HG03575 (cell line): ENCODE data around the gene ANKS1B.

ENCODE experiments used
- ATAC-seq: cut with Tn5 transposase; IDR thresholded peaks from one replicate; pipeline ENCODE4 v1.9.1; 2021; ENCODE audit not compliant: unreplicated experiment, insufficient number of reproducible peaks, low FRiP score; ENCODE audit errors: extremely low read depth

ANKS1B gene

DNA sequence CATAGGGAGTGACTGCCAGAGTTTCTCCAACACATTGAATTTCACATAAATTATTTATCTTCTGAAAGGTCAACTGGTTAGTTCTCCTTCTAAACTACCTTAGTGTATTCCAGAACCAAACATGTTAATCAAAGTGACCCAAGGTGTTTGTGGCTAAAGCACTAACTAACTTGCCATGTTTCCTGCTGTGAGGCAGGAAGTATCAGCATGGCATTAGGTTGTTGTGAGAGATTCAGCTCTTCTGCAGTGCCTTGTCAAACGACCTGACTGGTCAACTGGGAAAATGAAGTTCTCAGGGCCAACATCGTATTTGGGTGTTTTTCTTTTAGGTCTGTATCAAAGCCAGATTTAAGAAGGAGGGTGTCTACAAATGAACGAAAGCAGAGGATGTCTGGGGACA lies 891.6 kb downstream of the ANKS1B start:
- no peak for ATAC-seq

DNA sequence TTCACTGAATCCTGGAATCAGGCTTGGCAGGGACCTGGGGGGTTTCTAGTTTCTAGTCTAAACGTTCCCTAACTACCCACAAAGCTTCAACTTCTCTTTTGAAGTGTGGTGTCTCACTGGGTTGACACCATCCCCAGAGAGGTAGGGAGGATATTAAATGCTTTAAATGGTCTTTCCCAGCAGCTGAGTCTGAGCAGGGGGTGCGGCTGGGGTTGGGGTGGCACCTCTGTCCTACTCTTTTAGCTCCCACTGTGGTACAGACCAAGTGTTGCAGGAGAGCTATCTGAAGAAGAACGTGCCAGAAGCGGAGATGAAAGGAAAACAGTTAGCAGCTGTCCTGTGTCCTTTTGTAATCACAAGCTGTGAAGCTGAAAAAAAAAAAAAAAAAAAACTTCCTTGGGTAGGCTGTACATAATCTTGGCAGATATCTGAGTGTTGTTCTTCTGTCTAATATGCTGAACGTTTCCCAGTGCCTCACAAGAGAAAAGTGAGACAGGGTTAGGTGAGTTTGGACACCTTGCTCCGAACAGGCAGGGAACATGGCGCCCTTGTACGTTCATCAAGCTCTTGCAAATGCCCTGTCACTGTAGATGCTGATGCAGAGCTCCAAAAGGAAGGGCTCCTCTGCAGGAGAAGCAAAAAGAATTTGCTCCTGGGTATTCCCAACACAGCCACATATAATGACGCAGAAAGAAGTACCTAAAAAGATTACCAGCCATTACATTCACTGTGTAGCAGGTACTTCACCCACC lies 892.5 kb downstream of the ANKS1B start:
- ATAC-seq: no peak

DNA sequence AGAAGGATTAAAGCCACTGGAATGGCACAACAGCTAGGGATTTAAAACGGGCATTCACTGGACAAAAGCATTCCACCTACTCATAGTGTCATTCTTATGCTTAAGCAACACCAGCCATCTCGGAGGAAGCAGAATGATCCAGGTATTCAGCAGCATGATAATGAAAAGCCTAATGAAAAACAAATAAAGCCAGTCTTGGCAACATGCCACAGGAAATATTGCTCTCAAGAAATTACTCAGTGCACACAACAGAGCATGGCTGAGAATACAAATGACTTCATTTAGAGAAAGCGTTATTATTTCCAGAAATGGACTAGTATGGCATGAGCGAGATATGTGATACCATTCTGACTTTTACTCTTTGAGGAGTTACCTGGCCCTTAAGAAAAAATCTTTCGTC lies 897.5 kb downstream of the ANKS1B start:
- no peak for ATAC-seq

DNA sequence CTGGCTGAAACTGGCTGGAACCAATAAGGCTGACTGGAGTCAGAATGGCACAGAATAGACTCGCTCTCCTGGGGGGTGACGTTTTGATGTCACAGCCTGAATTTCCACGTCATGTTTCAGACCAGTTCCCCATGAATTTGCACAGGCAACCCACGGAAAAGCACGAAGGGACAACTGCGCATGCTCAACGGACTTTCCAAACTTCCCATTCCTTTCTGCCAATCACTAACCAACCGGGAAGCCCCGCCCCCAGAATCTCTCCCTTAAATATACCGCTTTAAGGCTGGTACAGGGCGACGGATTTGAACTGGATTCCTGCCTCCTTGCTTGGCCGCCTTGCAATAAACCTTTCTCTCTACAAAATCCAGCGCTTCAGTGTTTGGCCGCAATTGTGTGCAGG lies 904.9 kb downstream of the ANKS1B start:
- no peak for ATAC-seq

DNA sequence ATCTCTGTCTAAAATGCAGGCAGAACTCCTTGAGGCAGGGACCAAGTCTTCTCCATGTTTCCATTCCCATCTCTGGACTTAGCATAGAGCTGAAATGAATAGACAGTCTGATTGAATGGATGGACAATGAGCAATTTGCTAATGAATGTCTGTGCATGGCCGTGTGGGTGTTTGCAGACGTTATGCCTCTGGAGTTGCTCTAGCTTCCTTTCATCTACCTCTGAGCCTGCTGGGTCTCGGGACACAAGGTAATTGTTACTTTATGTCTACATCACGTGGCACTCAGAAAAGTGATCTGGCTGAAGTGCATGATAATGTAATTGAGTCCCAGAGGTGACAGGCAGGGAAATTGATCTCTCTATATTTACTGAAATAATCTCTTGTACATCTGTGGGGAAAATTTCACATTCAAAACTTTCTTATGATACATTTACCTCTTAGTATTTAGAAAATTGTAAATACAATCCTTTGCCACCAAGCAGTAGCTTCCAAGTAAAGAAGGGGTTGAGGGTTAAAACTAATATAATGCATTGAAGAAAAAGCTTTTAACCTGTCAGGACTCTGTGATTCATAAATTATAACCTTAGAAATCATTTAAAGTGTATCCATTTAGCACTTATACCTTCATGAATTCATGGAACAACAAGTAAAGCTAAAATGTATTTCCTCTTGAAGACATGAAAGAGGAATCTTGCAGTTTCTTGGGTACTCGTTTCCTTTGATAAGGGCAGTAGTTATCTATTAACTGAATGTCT lies 915.6 kb downstream of the ANKS1B start:
- ATAC-seq: no peak

DNA sequence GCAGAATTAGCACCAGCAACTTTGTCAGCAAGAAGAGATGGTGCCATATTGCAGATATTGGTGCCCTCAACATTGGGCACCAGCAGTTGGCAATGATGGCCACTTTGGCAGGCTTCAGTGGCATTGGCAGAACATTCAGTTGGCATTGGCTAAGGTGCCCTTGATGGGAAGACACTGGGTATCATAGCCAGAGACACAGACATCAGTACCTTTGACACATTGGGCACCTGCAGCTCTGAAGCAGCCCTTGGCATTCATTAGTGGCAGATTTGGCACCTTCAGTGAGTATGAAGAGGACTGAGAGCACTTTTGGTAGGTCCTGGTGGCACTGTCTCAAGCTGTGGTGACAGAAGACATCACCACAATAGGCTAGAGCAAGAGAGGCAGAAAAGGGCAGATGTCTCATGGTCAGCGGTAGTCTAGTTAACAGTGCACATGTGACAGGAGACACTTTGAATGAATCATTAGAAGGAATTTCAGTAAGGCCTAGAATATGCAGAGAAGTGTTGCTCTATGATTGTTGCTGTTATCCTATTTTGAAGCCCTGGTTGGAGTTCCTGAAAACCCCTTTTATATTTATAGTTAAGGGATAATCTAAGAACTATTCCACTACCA lies 917.5 kb downstream of the ANKS1B start:
- no peak for ATAC-seq

DNA sequence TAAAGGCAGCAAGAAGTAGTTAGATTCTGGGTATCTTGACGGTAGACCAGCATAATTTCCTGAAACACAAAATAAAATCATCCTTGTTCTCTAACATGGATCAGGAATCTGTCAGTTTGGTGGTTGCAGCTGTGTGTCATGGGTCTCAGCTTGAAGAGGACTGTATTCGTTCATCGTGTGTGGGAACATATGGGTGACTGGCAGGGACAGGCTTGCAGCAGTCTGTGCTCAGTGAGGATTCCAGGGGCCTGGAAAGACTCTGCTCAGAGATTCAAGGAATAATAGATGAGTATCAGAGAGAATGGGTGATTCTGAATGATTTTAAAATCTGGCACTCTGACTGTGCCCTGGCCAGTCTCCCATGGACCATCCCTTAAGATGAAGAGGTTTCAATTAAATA lies 918.0 kb downstream of the ANKS1B start:
- no peak for ATAC-seq

DNA sequence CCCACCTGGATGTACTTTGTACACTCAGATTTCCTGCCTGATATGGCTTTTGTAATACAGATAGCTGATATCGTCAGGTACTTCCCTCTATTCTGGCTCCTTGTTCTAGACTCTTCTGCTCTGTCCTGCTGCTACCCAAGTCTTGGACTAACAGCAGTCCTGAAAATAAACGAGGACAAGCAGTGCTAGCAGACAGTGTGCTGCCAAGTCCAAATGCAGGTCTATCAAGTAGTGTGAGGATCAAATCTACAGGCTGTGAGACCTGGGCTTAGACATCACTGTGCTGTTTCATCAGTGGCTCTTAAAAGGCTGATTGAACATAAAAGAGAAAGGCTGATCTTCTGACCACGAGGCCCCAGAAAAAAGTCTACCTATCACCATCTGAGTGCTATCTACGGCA lies 921.6 kb downstream of the ANKS1B start:
- ATAC-seq: no peak

DNA sequence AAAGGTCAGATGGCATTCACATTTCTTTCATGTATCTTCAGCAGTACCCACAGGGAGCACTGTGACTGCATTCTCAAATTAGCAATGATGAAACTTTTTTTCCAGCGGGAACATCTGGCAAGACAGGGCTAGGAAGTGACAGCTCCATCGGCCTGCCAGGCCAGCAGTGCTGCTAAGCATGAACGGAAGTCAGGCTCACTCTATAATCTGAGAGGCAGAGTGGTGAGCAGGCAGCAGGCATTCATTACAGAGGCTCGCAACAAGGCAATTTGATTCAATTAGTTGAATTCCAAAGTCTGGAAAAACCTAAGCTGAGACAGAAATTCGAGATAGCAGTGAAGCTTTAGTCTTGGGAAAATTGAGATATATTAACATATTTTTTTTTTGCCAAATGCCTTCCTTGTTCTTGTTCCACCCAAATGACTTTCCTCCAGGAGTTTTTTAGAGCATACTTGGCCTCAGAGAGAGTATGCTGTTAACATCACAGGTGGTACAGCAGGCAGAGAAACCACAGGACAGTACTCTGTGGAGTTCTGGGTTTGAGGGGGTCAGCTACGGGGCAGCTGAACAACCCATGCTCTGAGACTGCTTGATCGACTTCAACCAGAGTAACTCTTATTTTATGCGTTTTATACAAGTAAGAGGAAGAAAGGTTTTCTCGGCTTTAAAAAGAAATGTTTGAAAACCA lies 924.8 kb downstream of the ANKS1B start:
- ATAC-seq: no peak

DNA sequence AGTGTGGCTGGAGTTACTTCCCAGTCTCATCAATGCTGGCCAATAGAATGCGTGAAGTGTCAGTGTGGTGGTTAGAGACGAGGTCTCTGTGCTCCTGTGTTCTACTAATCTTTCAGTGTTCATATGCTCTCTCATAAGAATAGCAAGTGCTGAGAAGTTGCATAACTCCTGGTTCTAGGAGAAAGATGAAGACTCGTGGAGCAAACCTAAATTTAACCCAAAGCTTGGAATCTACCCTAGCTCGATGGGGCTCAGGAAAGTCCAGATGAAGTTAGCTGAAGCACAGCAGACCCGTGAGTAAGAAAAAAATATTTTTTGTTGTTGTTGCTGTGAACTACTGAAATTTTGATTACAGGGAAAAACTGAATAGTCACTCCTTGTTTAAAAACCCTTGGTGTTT lies 927.1 kb downstream of the ANKS1B start:
- no peak for ATAC-seq

DNA sequence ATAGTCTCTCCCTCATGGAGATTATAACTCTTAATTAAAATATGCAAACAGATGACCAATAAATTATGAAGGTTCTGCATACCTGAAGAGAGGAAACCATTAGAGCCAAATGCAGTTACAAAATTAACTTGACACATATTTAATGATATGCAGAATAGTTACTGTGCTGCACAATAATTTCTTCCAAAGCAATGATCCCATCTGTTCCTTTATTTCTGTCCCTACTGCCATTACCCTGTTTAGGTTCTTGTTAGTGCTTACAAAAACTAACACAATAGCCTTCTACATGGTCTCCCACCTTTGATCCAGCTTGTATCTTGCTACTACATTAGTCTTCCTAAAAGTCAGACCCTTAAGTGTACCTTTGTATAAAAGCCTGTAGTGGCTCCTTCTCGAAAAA lies 928.5 kb downstream of the ANKS1B start:
- no peak for ATAC-seq

DNA sequence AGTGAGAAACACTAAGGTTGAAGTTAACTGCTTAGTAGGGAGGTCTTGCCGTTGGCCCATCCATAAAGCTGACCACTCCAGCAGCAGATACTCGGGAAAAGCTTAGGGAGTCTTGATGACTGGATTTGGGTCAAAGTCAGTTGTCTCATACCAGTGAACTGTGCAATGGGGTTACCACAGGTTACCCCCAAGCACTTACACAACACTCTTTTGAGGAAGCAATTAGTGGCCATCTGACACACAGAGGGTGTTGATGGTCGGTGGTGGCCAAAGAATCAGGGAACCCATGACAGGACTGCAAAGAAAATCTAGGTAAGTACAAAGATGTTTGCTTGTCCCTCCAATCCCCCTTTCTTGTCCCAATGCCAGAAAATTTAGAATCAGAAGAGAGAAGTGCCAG lies 929.4 kb downstream of the ANKS1B start:
- no peak for ATAC-seq

DNA sequence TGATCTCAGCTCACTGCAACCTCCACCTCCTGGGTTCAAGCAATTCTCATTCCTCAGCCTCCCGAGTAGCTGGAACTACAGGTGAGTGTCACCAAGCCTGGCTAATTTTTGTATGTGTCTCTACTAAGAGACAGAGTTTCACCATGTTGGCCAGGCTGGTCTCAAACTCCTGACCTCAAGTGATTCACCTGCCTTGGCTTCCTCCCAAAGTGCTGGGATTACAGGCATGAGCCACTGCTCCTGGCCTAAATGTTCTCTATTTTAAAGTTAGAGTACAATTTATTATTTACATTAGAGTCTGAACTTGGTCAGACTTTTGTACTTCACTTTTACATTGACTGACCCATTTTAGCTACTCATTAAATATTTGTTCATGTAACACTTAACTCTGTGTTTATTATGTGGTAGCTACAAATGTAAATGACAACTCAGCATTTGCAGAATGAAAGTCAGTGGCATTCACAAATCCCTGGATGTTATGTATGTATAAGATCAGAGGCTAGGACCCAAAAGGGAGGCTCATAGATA lies 930.1 kb downstream of the ANKS1B start:
- ATAC-seq: no peak

DNA sequence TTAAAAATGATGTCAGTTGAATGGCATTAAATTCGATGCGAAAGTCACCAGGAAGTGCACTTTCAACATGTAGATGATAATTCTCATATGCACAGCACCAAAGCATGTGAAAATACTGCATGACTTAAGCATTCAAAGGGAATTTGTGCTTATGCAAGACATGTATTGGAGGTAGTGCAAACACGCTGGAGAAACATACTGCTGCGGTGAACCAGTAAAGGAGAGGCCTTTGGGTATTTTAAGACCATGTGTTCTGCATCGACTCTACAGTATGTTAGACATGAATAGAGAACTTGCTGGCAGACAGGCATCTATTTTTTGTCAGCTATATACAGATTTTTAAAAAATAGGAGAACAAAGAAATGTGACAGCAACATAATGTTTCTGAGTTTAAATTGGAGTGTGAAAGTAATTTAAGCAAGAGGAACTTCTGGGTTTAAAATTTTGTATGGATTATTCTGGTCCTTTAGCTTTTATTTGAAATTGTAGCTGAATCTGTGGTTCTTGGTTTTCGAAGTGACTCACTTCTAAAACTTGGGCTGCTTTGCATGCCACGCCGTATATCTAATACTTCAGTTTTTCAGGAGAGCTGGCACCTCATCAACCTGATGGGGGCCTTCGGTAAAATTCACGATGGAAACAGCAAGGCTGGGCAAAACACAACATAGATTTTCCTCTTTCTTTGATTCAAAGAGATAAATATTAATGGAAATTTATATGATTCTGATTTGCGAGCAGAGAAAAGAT lies 930.9 kb downstream of the ANKS1B start:
- ATAC-seq: no peak

DNA sequence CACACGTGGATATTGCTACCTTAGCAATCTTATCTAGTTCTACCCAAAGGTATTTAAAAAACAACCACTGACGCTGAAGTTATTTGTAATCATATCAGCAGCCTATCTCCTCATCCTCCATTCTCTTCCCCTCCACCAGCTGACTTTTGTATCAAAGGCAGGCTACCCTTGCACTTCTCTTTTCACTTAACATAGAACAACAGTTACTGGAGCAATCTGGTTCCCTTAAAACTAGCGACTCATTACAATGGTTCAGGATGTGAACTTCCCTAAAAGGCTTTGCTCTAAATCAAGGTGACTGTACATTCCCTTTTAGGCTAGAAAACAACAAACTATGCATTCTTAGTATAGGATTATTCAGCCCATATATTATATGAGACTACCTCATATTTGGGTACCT lies 935.0 kb downstream of the ANKS1B start:
- no peak for ATAC-seq

DNA sequence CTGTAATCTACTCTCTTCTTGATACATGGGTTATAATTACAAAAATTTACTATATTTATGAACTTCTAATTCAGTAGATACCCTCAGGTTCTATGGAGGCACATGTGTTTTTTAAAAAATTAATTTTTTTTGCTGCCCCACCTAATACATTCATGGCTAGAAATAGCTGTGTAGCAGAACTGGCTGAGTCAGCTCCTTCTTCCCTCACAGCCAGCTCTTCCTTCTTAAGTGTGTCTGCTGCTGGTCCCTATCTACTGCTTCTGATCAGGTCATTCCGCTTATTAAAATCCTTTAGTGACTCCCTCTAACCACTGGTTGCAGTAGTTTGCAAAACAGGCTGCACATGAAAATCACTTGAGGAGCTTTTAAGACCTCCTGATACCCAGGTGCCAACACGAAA lies 939.6 kb downstream of the ANKS1B start:
- no peak for ATAC-seq

DNA sequence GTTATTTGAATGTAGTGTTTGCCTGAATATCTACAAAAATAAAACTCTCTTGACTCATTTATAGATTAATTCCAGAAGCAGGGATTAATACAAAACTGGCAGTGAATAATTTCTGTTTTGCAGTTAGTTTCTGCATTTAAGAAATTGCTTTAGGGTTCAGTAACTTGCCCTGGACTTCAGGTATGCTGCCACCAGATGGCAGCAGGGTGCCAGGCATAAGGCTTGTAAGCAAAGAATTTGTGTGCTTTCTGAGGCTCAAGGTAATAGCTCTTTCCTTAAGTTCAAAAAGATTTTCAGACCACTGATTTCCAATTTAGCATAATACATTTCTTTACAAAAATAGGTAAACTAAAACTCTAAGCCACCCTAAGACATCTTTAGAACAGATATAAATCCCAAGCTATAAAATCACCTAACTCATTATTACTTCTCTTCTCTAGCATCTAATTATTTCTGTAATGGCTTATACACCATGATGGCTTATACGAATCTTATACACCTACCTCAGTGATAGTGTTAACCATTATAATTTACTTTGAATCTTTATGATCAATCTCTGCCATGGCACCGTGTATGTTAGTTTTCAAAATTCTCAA lies 941.3 kb downstream of the ANKS1B start:
- ATAC-seq: no peak

DNA sequence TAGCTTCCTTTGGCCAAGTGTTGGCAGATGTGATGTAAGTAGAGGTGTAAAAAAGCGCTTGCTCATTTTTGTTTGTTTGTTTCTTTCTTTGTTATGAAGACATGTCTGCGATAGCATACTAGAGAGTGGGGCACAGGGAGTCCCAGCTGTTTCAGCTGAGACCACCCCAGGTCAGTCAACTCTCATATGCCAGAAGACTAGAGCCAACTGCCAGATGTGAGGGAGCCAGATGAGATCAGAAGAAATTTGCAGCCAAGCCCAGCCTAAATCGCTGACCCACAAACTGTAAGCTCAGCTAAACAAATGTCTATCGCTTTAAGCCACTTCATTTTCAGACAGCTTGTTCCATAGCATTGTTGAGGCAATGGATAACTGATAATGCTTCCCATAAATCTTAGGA lies 942.5 kb downstream of the ANKS1B start:
- no peak for ATAC-seq
